KMS-11 (cell line): ENCODE data around the gene CBFA2T3.

Experiments used
- H2AFZ ChIP-seq: fragments of 200-600 bp; sonication (generic); 2 replicates; pipeline ENCODE4 v1.6.1; 2016; ENCODE audit warnings: antibody characterized with exemption, mixed run types, low read depth
- H3K27ac ChIP-seq: fragments of 200-600 bp; sonication (generic); 2 replicates; pipeline ENCODE4 v1.6.1; 2016; ENCODE audit warnings: mild to moderate bottlenecking, mixed run types
- H3K27me3 ChIP-seq: fragments of 200-600 bp; sonication (generic); 2 replicates; pipeline ENCODE4 v1.6.1; 2017; ENCODE audit warnings: mild to moderate bottlenecking, low read depth, mixed run types, moderate library complexity; ENCODE audit not compliant: insufficient read depth
- H3K36me3 ChIP-seq: fragments of 200-600 bp; sonication (generic); 2 replicates; pipeline ENCODE4 v1.6.1; 2017; ENCODE audit warnings: mild to moderate bottlenecking, mixed run types; ENCODE audit not compliant: insufficient read depth
- H3K4me1 ChIP-seq: fragments of 200-600 bp; sonication (generic); 2 replicates; pipeline ENCODE4 v1.6.1; 2016; ENCODE audit warnings: mild to moderate bottlenecking, low read depth, mixed run types; ENCODE audit not compliant: poor library complexity, severe bottlenecking
- H3K4me2 ChIP-seq: fragments of 200-600 bp; sonication (generic); 2 replicates; pipeline ENCODE4 v1.7.0; 2016; ENCODE audit warnings: mild to moderate bottlenecking, mixed run types
- H3K4me3 ChIP-seq: fragments of 200-600 bp; sonication (generic); IDR thresholded peaks from 2 replicates; pipeline ENCODE4 v1.6.1; 2017; ENCODE audit warnings: low read depth, low read length, mixed read lengths; ENCODE audit not compliant: insufficient read depth
- H3K79me2 ChIP-seq: fragments of 200-600 bp; sonication (generic); 2 replicates; pipeline ENCODE4 v1.6.1; 2016; ENCODE audit warnings: low read depth, mixed run types; ENCODE audit not compliant: insufficient read depth
- H3K9ac ChIP-seq: fragments of 200-600 bp; sonication (generic); 2 replicates; pipeline ENCODE4 v1.6.1; 2016; ENCODE audit warnings: mild to moderate bottlenecking, mixed run types
- H4K20me1 ChIP-seq: fragments of 200-600 bp; sonication (generic); 2 replicates; pipeline ENCODE4 v1.6.1; 2016; ENCODE audit warnings: mild to moderate bottlenecking, mixed run types; ENCODE audit not compliant: insufficient read depth
- TF ChIP-seq, protein P1 (sequence below): fragments of 200-600 bp; sonication (generic); conservative IDR thresholded peaks from 2 replicates; pipeline ENCODE4 v1.6.1; 2017; ENCODE audit warnings: low read depth, mild to moderate bottlenecking, antibody characterized with exemption, low read length, moderate library complexity, mixed read lengths

The CBFA2T3 gene

DNA sequence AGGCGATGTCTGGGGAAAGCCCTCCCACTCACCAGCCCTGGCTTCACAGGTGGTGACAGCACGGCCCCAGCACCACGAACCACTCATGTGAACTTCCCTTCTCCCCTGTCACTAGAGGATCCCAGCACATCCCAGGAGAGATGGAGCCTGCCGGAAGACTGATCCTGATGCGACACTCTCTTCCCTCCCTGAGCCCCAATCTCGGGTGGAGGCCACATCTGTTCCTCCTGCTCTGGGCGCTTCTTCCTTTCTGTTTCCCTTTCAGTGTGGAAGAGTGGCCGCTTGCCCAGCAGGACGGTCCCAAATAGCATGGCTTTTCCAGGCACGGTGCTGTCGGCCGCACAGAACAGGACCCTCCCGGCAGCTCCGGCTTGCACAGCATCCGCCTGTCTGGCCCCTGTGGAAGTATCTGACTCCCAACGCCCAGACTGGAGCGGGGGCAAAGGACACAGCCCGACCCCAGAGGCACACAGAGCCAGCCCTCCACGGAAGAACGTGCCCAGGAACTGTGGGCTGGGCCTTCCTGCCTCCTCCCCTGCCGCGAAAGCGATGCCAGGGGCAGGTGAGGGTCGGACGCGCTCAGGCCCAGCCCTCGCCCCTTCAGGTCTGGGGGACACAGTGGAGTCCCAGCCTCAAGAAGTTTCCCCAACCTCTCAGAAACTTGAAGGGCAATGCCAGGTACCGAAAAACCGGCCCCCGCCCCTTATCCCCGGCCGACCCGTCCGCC, 37.6 kb downstream of the CBFA2T3 start:
- no peak overlapping the region for H3K4me2 ChIP-seq
- no peaks in the 10 kb centered on the region for H4K20me1 ChIP-seq
- peaks cover 58% of the 10 kb centered on the region for H3K27me3 ChIP-seq
- no peaks in the 10 kb centered on the region for H3K79me2 ChIP-seq
- H3K4me1 ChIP-seq: no peaks in the 10 kb centered on the region
- H3K9ac ChIP-seq: no peak overlapping the region
- TF ChIP-seq, protein P1, sequence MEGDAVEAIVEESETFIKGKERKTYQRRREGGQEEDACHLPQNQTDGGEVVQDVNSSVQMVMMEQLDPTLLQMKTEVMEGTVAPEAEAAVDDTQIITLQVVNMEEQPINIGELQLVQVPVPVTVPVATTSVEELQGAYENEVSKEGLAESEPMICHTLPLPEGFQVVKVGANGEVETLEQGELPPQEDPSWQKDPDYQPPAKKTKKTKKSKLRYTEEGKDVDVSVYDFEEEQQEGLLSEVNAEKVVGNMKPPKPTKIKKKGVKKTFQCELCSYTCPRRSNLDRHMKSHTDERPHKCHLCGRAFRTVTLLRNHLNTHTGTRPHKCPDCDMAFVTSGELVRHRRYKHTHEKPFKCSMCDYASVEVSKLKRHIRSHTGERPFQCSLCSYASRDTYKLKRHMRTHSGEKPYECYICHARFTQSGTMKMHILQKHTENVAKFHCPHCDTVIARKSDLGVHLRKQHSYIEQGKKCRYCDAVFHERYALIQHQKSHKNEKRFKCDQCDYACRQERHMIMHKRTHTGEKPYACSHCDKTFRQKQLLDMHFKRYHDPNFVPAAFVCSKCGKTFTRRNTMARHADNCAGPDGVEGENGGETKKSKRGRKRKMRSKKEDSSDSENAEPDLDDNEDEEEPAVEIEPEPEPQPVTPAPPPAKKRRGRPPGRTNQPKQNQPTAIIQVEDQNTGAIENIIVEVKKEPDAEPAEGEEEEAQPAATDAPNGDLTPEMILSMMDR: no peak
- no peak overlapping the region for H3K27ac ChIP-seq
- H3K4me3 ChIP-seq: no peak overlapping the region
- no peak overlapping the region for H2AFZ ChIP-seq
- no peaks in the 10 kb centered on the region for H3K36me3 ChIP-seq

DNA sequence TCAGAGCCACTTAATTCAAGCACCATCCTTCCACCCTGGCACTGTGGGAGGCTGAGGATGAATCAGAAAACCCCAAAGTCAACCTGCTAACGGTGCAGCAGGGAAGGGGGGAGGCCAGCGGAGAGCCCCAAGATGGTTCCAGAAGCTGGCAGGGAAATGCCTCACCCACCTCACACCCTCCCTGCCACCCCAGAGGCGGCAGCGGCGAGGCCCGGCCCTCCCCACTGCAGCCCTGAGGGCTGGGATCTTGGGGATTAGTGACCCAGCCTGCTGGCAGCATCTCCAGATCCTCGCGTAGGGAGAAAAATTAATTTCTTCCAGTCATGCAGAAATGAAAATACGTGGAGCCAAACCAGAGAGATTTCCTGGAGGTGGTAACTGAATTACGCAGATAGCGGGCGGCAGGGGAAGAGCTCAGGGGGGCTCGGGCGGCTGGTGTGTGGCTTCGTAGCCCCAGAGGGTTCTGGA, 38.2 kb downstream of the CBFA2T3 start:
- H3K4me3 ChIP-seq: no peak overlapping the region
- no peaks in the 10 kb centered on the region for H3K36me3 ChIP-seq
- no peak overlapping the region for H2AFZ ChIP-seq
- TF ChIP-seq, protein P1: no peak
- H3K4me1 ChIP-seq: no peaks in the 10 kb centered on the region
- peaks cover 61% of the 10 kb centered on the region for H3K27me3 ChIP-seq
- no peak overlapping the region for H3K4me2 ChIP-seq
- no peak overlapping the region for H3K9ac ChIP-seq
- no peaks in the 10 kb centered on the region for H4K20me1 ChIP-seq
- H3K79me2 ChIP-seq: no peaks in the 10 kb centered on the region
- no peak overlapping the region for H3K27ac ChIP-seq

DNA sequence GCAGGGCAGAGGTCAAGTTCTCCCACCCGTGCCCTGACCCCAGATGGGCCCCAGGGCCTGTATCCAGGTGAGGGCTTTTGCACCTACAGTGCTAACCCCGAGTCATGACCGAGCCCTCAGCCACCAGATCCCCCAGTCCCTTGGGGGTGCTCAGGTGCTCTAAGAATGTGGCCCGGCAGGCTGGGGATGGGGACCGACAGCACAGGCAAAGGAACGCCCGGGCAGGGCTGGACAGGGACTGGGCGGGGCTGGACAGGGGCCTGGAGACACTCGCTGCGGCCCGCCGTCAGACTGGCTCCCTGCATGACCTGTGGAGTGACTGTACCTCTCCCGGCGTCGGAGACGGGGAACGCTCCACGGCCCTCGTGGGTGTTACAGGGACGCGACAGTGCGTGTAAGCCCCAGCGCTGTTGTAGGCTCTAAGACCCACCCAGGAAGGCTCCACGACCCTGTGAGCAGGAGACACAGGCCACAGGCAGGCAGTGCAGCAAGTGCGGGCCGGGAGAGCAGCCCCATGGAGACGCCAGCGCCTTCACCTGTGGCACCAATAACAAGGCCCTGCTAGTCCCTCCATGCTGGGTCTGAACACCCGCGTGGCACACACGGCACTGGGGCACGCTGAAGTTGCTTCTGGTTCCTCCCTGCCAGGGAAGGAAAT, 38.8 kb downstream of the CBFA2T3 start:
- Histone ChIP-seq H3K4me1 (no peaks in the 10 kb centered on the region), H3K79me2 (no peaks in the 10 kb centered on the region), H2AFZ (no peak overlapping the region), H3K36me3 (no peaks in the 10 kb centered on the region), H3K4me2 (no peak overlapping the region), H4K20me1 (no peaks in the 10 kb centered on the region), H3K9ac (no peak overlapping the region), H3K27ac (no peak overlapping the region), H3K27me3 (peaks cover 58% of the 10 kb centered on the region), H3K4me3 (no peak overlapping the region)
- TF ChIP-seq, protein P1: no peak

DNA sequence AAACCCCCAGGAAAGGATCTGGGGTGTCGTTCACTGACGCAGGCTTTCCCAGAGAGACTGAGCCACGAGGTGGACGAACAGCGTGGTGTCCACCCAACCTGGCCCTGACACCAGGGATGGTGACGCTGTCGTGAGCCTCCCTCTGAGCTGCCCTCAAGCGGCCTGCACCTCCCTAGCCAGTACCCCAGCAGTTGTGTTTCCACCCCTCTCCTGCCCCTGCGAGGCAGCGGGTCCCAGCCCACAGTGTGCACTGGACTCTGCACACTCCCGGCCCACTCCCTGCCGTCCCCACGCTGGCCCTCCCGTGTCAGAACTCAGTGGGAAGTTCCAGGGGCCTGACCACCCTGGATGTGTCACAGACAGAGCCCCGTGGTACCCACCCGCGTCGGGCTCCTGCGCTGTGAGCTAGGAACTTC, 39.8 kb downstream of the CBFA2T3 start:
- no peaks in the 10 kb centered on the region for H3K79me2 ChIP-seq
- H3K4me2 ChIP-seq: no peak overlapping the region
- no peak overlapping the region for H3K27ac ChIP-seq
- peaks cover 58% of the 10 kb centered on the region for H3K27me3 ChIP-seq
- no peak overlapping the region for H2AFZ ChIP-seq
- TF ChIP-seq, protein P1: no peak
- H3K9ac ChIP-seq: no peak overlapping the region
- no peaks in the 10 kb centered on the region for H3K36me3 ChIP-seq
- H4K20me1 ChIP-seq: no peaks in the 10 kb centered on the region
- H3K4me3 ChIP-seq: no peak overlapping the region
- no peaks in the 10 kb centered on the region for H3K4me1 ChIP-seq
